Hematopoietic multipotent progenitor cell treated with erythropoietin and hydrocortisone succinate and interleukin-3 and kit ligand, for 6 days (in vitro differentiated cells): Measurements from ENCODE around the gene HINT3.
"Not testable (repeated sequence)": the region's sequence is repeated elsewhere in the genome, so short reads cannot be mapped to it uniquely, and the experiment has no call there.

Experiments used
- DNase-seq: peaks from one replicate; pipeline ENCODE4 v3.0.0-alpha.2; 2015

The HINT3 gene

GRCh38 chr6:125940247-125941041, 16.1 kb upstream of the HINT3 start:
- DNase-seq = no peak

DNA sequence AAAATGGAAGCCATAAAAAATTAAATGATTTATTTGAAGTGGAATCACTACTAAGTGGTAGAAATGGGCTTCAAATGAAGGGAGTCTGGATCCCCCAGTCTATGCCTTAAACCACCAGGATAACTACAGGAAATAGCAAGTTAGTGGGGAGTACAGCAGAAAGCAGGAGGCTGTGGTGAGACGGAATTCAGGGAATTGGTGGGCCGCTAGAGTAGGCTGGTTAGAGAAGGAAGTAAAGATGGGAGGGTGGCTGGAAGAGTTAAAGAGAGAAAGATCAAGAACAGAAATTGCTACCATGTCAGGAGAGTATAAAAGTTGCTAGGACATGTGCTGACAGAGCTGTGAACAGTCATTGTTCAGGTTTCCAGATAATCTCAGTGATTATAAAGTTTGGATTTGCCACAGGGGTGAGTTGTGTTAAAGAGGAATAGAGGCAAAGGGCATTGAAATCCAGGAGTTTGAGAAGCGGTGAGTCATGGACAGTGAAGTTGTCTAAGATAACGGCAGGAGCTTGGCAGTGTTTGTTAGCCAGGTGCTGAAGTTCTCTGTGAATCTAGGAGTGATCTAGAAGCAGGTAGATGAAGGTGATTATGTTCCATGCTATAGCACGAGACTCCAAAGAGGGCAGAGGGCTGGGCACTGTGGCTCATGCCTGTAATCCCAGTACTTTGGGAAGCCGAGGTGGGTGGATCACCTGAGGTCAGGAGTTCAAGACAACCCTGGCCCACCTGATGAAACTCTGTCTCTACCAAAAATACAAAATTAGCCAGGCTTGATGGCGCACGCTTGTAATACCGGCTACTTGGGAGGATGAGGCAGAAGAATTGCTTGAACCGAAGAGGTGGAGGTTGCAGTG, 13.7 kb upstream of the HINT3 start:
- DNase-seq = no peak

DNA sequence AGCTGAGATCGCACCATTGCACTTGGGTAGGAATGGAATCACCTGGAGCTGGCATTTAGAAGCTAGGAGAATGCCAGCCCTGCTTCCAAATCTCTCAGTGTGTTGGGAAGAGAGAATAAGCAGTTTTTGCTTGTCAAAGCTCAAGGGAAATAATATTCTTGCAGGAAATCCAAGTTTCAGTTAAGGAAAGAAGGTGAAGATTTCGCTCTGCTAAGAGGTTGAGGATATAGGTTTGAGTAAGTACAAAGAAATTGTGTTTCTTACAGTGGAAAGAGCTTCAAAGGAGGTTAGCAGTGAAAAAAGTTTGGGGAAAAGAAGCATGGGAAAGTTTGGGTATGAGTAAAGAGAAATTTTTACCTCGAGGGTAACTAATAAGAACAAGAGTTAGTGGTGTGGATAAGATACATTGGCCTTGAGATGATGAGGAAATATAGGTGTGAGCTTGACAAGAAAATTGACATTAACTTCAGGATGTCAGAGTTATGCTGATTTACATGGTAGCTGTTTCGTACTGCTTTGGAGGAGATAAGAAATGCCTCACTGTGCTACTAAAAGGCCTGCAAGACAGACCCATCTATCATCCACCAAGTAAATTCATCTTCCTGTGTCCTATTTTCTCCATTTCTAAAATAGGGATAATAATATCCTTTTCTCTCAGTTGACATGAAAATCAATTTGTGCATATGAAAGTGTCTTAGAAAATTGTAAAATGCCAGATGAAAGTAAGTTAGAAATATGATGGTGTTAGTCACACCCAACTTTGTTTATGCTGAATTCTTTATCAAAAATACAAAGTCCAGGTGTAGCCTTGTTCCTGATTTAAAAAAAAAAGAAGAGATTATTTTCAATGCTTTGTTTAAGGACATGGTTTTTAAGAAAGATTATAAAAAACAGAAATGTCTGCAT, 12.8 kb upstream of the HINT3 start:
- peak; percentile 40 for DNase-seq

- DNase-seq = peak; percentile 50
Measured at GRCh38 chr6:125944434-125944816, 12.1 kb upstream of the HINT3 start.

DNA sequence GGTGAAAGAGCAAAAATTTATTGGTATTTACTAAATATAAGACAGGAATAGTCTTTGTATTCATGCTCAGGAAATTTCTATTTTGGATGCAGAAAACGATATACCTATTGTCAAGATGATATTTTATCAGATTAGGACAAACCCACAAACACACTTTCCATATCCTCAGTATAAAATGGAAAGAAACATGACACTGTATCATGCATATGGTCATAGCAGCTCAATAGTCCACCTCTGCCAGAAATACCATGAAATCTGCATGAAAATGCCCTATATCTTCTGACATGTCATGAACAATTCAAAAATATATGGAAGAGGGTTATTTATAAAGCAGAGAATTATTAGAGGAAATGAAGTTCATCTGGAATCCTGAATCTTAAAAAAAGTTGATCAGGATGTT, 11.7 kb upstream of the HINT3 start:
- DNase-seq = no peak

GRCh38 chr6:125945378-125946141, 11.0 kb upstream of the HINT3 start:
- peak; percentile 71 for DNase-seq

- DNase-seq = peak; percentile 57
Measured at GRCh38 chr6:125947615-125948014, 9.0 kb upstream of the HINT3 start.

DNA sequence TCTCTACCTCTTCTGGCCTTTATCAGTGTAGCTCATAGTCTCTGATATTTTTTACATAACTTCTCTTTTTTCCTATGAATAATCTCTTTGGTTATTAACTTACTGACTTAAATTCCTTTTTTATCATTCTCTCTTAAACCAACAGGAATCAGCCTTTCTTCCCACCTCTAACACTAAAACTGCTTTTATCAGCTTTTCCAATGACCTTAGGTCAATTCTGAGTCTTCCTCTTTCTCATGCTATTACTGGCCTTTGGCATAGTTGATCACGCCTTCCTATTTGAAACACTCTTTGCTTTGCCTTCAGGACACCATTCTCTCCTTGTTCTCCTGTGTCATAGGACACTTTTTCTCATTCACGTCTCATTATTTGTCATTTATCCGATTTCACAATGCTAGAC, 8.1 kb upstream of the HINT3 start:
- peak; percentile 37 for DNase-seq

DNA sequence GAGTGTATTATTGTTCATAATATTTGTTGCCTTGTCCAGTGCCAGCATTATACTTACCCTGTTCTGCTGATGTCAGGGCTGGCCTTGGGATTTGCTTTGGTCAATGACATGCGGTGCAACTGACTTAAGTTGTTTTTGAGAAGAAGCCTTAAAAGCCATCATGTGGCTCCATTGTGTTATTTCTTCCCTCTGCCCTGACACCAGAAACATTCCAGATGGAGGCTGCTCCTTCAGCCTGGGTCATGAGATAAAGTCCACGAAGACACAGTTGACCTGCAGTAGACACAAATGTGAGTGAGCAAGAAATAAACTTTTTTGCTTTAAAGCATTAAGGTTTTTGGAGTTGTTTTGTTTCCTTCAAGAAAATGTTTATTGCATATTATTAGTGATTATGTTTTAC, 7.5 kb upstream of the HINT3 start:
- DNase-seq = no peak

GRCh38 chr6:125950293-125950692, 6.3 kb upstream of the HINT3 start:
- DNase-seq = no peak

DNA sequence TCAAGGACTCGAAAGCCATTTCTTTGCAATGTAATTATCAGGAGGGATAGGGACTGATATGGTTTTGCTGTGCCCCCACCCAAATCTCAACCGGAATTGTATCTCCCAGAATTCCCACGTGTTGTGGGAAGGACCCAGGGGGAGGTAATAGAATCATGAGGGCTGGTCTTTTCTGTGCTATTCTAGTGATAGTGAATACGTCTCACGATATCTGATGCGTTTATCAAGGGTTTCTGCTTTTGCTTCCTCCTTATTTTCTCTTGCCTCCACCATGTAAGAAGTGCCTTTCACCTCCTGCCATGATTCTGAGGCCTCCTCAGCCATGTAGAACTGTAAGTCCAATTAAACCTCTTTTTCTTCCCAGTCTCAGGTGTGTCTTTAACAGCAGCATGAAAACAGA, 5.9 kb upstream of the HINT3 start:
- not testable (repeated sequence) for DNase-seq

GRCh38 chr6:125951323-125951722, 5.2 kb upstream of the HINT3 start:
- DNase-seq = no peak

DNA sequence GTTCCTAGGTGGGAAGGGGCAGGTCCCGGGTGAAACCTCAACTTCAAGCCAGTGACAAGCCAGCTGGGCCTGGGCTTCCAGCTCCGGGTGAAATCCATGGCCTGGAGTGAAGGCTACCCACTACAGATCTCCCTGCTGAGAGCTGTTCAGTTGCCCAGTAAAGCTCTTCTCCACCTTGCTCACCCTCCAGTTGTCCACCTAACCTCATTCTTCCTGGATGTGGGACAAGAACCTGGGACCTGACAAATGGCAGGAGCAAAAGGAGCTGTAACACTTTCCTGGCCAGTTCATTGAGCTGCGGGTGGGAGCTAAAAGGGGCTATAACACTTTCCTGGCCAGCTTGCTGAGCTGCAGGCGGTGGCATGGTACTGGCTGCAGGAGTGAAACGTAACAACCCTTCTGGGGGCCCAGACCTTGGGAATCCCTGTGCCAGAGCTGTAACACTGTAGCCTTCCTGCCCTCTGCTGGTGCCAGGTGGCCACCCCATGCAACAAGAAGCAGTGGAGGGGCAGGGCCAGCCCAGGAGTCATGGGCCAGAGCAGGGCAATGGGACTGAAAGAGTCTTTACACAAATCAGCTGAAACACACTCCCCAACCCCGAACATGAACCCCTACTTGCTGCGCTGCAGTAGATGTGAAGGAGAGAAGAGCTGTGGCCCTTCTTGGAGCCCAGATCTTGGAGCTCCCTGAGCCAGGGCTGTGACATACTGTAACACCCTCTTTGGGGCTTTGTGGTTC, 3.6 kb upstream of the HINT3 start:
- peak; percentile 86 for DNase-seq

DNA sequence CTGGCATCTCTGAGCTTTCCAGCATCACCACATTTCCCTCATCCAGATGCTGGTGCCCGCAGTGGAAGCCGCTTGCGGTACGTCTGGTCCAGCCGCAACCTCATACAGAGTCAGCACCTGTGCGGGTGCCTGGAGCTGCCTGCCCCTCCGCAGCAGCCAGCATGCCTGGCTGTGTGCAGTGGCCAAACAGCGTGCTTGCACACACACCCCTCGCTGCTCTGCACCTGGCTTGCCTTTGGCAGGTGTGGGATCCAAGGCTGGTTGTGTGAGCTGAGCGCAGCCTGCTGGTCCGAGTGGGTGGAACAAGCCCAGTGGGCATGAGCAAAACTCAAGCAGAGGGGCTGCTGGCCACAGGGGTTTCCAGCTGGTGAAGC, 3.1 kb upstream of the HINT3 start:
- DNase-seq = no peak

- peak; percentile 67 for DNase-seq
Measured at GRCh38 chr6:125954735-125955339, 1.7 kb upstream of the HINT3 start.

GRCh38 chr6:125955973-125956372, 597 bp upstream of the HINT3 start:
- DNase-seq = peak; percentile 35

- no peak for DNase-seq
Measured at GRCh38 chr6:125957391-125957693, 772 bp downstream of the HINT3 start.

GRCh38 chr6:125957845-125958244, 1.3 kb downstream of the HINT3 start:
- peak; percentile 83 for DNase-seq

DNA sequence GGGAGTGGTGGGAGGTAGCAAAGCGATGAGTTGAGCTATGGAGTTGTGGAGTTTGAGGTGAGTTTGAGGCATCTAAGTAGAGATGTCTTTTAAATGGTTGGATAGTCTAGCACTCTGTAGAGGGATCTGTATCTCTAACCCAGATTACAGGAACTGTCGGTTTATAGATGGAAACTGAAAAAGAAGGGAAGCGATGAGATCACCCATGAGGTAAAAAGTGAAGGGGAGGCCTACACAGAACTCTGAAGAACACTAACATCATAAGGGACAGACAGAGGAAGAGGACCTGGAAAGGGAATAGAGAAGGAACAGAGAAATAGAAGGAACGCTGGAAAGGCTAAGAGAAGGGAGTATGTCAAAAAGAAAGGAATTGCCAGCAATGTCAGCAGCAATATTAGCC, 2.5 kb downstream of the HINT3 start:
- no peak for DNase-seq

DNA sequence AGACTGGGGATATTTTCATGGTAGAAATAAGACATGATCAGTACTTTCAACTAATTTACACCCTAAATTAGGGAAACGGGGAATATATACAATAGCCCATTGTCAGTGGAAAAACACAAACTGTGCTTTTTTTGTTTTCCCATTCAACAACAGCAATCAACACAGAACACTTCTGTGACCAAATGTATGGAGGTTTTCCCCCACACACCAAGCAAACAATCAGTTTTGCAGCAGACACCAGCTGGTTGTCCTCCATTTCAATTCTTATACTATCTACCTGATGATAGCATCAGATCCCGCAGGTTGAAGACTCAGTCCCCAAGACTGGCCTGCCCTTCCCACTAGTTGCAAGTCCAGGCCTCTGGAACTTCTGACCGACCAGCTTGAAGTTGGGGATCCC, 4.5 kb downstream of the HINT3 start:
- DNase-seq = no peak

- no peak for DNase-seq
Measured at GRCh38 chr6:125962900-125963497, 6.4 kb downstream of the HINT3 start.
